ENCODE data around the gene RHOU.

- TF ChIP-seq POLR2AphosphoS5 (IDR thresholded peaks at IDR 0.05; ENCODE audit: low read depth, low read length) (no peak), TAF1 (IDR thresholded peaks at IDR 0.05; ENCODE audit: borderline replicate concordance, low read depth, low read length) (no peak)
Observed at GRCh38 chr1:228767636-228768354, 32.5 kb downstream of the RHOU start.

All from GM12892 (cell line).